ENCODE results near the gene ADAMTSL4. TPM values are rescaled to one million over a fixed set of nuclear protein-coding genes. Genes with fewer than 3 reads are reported as not detected.

The ADAMTSL4 gene
- total RNA-seq, 1 donor from 2014 or later = 1.3 TPM

DNA sequence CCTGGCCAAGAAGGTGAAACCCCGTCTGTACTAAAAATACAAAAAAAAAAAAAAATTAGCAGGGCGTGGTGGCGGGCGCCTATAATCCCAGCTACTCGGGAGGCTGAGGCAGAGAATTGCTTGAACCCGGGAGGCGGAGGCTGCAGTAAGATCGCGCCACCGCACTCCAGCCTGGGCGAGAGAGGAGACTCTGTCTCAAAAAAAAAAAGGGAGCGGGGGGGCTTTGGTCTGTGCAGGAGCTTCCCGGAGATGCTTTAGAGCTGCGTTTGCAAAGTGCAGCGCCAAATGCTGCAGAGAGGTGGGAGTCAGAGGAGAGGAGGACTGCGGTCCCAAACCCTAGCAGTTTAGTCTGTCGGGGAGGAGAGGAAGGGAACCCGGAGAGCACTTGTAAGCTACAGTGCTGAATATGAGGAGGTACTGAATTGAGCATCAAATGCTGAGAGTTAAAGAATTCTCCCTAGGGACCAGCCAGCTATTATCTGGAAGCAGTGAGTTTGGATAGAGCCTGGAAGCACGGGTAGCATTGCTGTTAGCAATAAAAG, 33.1 kb upstream of the ADAMTSL4 start:
- Mint-ChIP-seq H3K27me3 (ENCODE audit: insufficient read depth) (no peaks in the 10 kb centered on the region), H3K36me3 (ENCODE audit: low read depth) (peaks cover 6% of the 10 kb centered on the region), H3K4me3 (peak overlapping the region; percentile 79), H3K27ac (peak overlapping the region; percentile 1), H3K4me1 (ENCODE audit: low read depth) (peaks cover 18% of the 10 kb centered on the region), H3K9me3 (no peaks in the 10 kb centered on the region)
- no peak for DNase-seq (ENCODE audit: low spot score)
- intact Hi-C loops (cut with micrococcal nuclease) = no loop called here

GRCh38 chr1:150516616-150517015, 32.6 kb upstream of the ADAMTSL4 start:
- H3K27ac Mint-ChIP-seq = no peak overlapping the region
- no peaks in the 10 kb centered on the region for H3K9me3 Mint-ChIP-seq
- DNase-seq (ENCODE audit: low spot score) = no peak
- peaks cover 23% of the 10 kb centered on the region for H3K4me1 Mint-ChIP-seq (ENCODE audit: low read depth)
- peaks cover 6% of the 10 kb centered on the region for H3K36me3 Mint-ChIP-seq (ENCODE audit: low read depth)
- peak overlapping the region; percentile 79 for H3K4me3 Mint-ChIP-seq
- intact Hi-C loops (cut with micrococcal nuclease) = no loop called here
- peaks cover 2% of the 10 kb centered on the region for H3K27me3 Mint-ChIP-seq (ENCODE audit: insufficient read depth)

DNA sequence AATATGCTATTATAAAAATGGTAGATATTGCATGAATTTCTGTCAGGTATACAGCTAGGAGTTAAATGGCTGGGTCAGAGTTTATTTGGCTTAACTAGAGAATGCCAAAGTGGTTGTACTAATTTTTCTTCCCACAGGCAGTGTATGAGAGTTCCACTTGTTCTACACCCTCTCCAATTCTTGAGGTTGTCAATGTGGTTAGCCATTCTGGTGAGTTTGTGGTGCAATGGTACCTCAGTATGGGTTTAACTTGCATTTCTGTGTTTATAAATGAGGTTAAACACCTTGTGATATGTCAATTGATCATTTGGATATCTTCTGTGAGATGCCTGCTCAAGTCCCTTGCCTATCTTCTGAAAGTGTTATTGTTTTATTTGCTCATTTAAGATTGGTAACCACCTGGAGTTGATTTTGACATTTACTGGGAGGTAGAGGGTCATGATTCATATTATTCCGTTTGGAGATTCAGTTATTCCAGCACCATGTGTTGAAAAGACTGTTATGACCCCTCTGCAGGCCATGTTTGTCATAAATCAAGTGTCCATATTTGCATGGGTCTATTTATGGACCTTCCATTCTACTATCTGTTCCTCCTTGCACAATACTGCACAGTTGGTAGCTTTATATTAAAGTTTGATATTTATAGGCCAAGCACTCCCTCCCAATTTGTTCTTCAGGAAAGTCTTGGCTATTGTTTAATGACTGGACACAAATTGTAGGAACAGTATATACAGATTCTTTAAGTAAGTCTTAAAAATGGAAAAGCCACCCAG, 27.8 kb upstream of the ADAMTSL4 start:
- Mint-ChIP-seq H3K36me3 (ENCODE audit: low read depth) (no peaks in the 10 kb centered on the region), H3K27ac (no peak overlapping the region), H3K4me3 (no peak overlapping the region), H3K4me1 (ENCODE audit: low read depth) (peaks cover 13% of the 10 kb centered on the region), H3K27me3 (ENCODE audit: insufficient read depth) (peaks cover 8% of the 10 kb centered on the region), H3K9me3 (no peaks in the 10 kb centered on the region)
- DNase-seq (ENCODE audit: low spot score) = no peak
- intact Hi-C loops (cut with micrococcal nuclease) = no loop called here

DNA sequence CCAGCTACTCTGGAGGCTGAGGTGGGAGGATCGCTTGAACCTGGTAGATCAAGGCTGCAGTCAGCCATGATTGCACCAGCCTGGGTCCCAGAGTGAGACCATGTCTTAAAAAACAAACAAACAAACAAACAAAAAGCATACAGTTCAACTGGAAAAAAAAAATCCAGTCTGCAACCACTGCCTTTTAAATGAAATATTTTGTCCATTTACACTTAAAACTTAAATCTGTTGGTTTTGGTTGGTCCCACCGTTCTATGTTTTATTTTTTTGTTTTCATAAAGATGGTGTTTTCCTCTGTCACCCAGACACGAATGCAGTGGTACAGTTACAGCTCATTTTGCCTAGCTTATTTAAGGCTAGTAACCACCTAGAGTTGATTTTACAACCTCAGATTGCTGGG, 23.9 kb upstream of the ADAMTSL4 start:
- intact Hi-C loops (cut with micrococcal nuclease) = no loop called here
- H3K27me3 Mint-ChIP-seq (ENCODE audit: insufficient read depth) = peaks cover 8% of the 10 kb centered on the region
- peaks cover 7% of the 10 kb centered on the region for H3K4me1 Mint-ChIP-seq (ENCODE audit: low read depth)
- H3K36me3 Mint-ChIP-seq (ENCODE audit: low read depth) = no peaks in the 10 kb centered on the region
- H3K4me3 Mint-ChIP-seq = no peak overlapping the region
- no peak for DNase-seq (ENCODE audit: low spot score)
- H3K9me3 Mint-ChIP-seq = no peaks in the 10 kb centered on the region
- H3K27ac Mint-ChIP-seq = no peak overlapping the region

DNA sequence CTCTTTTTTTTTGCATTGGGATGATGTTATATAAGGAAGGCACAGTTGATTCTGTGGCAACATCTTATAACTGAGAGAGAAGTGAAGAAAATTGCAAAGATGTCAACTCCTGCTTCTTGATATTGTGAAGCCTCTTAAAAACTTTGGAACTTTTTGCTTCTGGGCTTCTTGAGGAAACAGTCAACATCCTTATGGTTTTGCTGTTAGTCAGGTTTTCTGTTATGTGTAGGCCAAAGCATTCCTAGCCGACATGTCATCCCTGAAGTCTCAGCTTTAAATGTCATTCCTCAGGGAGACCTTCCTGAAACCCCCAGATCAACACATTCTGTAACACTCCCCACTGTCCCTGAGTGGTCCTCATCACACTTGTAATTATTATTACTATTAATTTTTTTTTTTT, 21.0 kb upstream of the ADAMTSL4 start:
- no peak overlapping the region for H3K4me3 Mint-ChIP-seq

DNA sequence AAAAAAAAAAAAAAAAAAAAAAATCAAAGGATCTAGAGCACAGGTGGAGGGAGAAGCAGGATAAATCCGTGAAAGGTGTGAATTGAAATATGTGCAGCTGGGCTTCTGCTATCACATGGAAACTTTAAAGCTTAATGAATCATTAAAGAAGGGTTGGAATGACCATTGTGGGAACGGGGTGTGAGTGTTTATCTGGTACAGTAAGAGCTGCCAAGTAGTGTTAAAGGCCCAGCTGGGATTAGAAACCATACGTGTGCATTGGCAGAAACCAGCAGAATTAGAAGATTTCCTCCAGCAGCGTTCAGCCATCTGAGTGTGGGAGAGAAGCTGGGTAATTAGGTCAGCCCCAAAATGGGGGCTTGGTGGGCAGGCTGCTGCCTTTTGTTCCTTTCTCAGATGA, 20.2 kb upstream of the ADAMTSL4 start:
- peaks cover 6% of the 10 kb centered on the region for H3K27me3 Mint-ChIP-seq (ENCODE audit: insufficient read depth)

More for the DNA sequence above, 21.0 kb upstream of the ADAMTSL4 start:
- Mint-ChIP-seq H3K27me3 (ENCODE audit: insufficient read depth) (peaks cover 6% of the 10 kb centered on the region), H3K4me1 (ENCODE audit: low read depth) (peaks cover 4% of the 10 kb centered on the region), H3K27ac (no peak overlapping the region), H3K9me3 (no peaks in the 10 kb centered on the region), H3K36me3 (ENCODE audit: low read depth) (no peaks in the 10 kb centered on the region)
- no peak for DNase-seq (ENCODE audit: low spot score)
- intact Hi-C loops (cut with micrococcal nuclease) = no loop called here

DNA sequence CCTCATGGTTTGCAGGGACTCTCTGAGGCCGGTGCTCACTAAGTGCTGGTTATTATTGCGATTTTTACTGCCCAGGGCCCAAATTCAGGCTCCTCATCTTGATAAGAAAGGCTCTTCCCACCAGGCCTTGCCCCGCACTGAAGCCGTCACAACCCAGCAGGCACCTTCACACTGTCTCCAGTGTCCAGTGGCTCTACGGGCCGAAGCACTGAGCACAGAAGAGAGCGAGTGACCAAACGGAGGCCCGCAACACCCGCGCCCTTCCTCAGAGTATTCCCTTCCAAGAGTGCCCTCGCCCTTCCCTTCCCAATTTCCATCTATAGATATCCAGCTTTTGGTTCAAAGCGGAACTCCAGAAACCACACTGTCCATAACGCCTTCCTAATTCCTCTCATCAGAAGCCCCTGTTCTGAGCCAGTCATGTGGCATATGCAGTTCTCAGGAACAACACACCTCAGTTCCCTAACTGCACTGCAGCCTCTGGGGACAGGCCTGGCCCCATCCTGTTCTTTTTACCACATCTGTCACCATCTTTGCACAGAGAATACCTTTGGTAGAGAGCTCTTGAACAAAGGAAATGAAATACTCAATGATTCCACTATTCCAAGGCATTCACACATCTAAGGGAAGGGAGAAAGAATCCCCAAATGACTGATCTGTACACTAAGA, 18.6 kb upstream of the ADAMTSL4 start:
- no peaks in the 10 kb centered on the region for H3K36me3 Mint-ChIP-seq (ENCODE audit: low read depth)
- no peak overlapping the region for H3K4me3 Mint-ChIP-seq
- H3K4me1 Mint-ChIP-seq (ENCODE audit: low read depth) = peaks cover 4% of the 10 kb centered on the region
- DNase-seq (ENCODE audit: low spot score) = no peak
- intact Hi-C loops (cut with micrococcal nuclease) = no loop called here
- H3K9me3 Mint-ChIP-seq = no peaks in the 10 kb centered on the region
- no peaks in the 10 kb centered on the region for H3K27me3 Mint-ChIP-seq (ENCODE audit: insufficient read depth)
- H3K27ac Mint-ChIP-seq = no peak overlapping the region

More for the DNA sequence above, 20.2 kb upstream of the ADAMTSL4 start:
- no peak overlapping the region for H3K27ac Mint-ChIP-seq
- H3K36me3 Mint-ChIP-seq (ENCODE audit: low read depth) = no peaks in the 10 kb centered on the region
- H3K4me1 Mint-ChIP-seq (ENCODE audit: low read depth) = peaks cover 4% of the 10 kb centered on the region
- intact Hi-C loops (cut with micrococcal nuclease) = no loop called here
- H3K4me3 Mint-ChIP-seq = no peak overlapping the region
- no peaks in the 10 kb centered on the region for H3K9me3 Mint-ChIP-seq
- no peak for DNase-seq (ENCODE audit: low spot score)

DNA sequence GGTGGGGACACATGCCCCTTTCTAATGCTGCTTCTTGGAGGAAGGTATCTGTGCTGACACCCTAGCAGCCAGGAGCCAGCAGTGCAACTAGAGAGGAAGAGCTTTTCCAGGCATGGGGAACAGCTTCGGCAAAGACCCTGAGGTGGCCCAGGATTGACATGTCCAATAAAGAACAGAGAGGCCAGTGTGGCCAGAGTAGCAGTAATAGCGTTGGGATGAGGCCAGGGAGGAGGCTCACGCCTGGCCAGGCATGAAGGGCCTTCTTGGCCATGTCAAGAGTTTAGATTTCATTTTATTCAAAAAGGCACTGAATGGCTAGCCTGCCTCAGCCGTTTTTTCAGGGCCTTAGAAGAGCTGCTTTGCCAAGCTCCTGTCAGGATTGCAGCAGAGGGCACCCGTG, 16.3 kb upstream of the ADAMTSL4 start:
- peaks cover 4% of the 10 kb centered on the region for H3K4me1 Mint-ChIP-seq (ENCODE audit: low read depth)
- H3K36me3 Mint-ChIP-seq (ENCODE audit: low read depth) = no peaks in the 10 kb centered on the region
- no peaks in the 10 kb centered on the region for H3K9me3 Mint-ChIP-seq
- no peak overlapping the region for H3K4me3 Mint-ChIP-seq
- DNase-seq (ENCODE audit: low spot score) = no peak
- no peak overlapping the region for H3K27ac Mint-ChIP-seq
- H3K27me3 Mint-ChIP-seq (ENCODE audit: insufficient read depth) = no peaks in the 10 kb centered on the region
- intact Hi-C loops (cut with micrococcal nuclease) = loop anchor here (1.0 kb wide), 1 partner anchor 69 kb away; no protein-coding TSS in a partner anchor

DNA sequence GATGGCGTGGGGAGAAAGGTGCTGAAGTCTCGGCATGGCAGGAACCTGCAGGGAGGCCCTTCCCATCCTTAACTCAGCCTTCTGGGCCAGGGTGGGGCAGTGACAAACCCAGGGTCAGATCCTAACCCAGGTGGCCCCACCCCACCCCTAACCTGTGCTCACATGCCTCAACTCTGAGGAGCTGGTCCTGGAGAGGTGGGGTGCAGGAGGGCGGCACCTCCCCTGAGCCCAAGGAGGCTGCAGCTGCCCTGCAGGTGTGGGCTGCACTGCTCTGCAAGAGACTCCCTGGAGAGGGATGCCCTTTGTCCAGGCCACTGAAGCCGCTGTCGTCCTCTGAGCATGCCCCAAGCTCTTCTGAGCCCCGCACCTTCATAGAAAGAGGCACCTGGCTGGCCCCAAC, 15.2 kb upstream of the ADAMTSL4 start:
- Mint-ChIP-seq H3K4me3 (no peak overlapping the region), H3K27ac (no peak overlapping the region), H3K9me3 (no peaks in the 10 kb centered on the region), H3K27me3 (ENCODE audit: insufficient read depth) (no peaks in the 10 kb centered on the region), H3K4me1 (ENCODE audit: low read depth) (peaks cover 4% of the 10 kb centered on the region), H3K36me3 (ENCODE audit: low read depth) (no peaks in the 10 kb centered on the region)
- DNase-seq (ENCODE audit: low spot score) = no peak
- intact Hi-C loops (cut with micrococcal nuclease) = no loop called here

DNA sequence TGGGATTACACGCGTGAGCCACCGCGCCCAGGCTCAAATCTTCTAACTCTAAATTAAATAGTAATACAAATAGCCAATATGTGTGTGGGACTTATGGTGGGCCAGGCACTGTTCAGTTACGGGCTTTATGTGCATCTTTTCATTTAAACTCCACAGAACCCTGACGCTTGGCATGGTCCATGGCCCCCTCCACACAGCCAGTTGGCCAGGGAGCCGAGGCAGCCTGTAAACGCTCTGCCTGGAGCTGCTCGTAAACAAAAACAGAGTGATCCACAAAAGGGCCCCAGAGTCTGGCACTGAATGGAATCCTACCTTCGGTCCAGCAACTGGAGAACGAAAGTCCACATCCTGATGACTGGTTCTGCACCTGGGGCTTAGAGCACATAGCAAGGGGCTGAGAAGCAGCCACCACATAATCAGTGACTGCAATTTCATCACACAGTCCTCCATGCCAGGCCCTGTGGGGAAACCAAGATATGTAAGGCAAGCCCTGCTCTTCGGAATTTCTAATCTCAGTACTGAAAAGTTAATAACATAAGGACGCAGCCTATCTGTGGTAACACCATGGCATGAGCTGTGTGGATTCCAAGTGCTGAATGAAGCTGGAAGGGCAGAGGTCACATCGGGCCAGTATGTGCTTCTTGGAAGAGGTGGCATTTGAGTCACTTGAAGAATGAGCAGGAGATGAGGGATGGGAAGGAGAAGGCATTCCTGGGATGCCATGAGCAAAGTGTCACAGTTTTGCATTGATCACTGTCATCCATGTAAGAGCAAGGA, 13.5 kb upstream of the ADAMTSL4 start:
- intact Hi-C loops (cut with micrococcal nuclease) = no loop called here
- Mint-ChIP-seq H3K4me1 (ENCODE audit: low read depth) (peaks cover 3% of the 10 kb centered on the region), H3K27ac (no peak overlapping the region)

GRCh38 chr1:150536836-150537731, 12.1 kb upstream of the ADAMTSL4 start:
- Mint-ChIP-seq H3K4me3 (no peak overlapping the region), H3K4me1 (ENCODE audit: low read depth) (no peaks in the 10 kb centered on the region), H3K36me3 (ENCODE audit: low read depth) (no peaks in the 10 kb centered on the region), H3K9me3 (no peaks in the 10 kb centered on the region), H3K27me3 (ENCODE audit: insufficient read depth) (no peaks in the 10 kb centered on the region), H3K27ac (no peak overlapping the region)
- DNase-seq (ENCODE audit: low spot score) = no peak
- intact Hi-C loops (cut with micrococcal nuclease) = no loop called here

More for the DNA sequence above, 13.5 kb upstream of the ADAMTSL4 start:
- no peaks in the 10 kb centered on the region for H3K9me3 Mint-ChIP-seq
- no peaks in the 10 kb centered on the region for H3K36me3 Mint-ChIP-seq (ENCODE audit: low read depth)
- H3K27me3 Mint-ChIP-seq (ENCODE audit: insufficient read depth) = no peaks in the 10 kb centered on the region
- no peak overlapping the region for H3K4me3 Mint-ChIP-seq
- no peak for DNase-seq (ENCODE audit: low spot score)

Data from activated T-helper 1 cell treated with anti-CD3 and anti-CD28 coated beads, Interleukin-12 subunit alpha, Interleukin-12 subunit beta, Interleukin-2, Interleukin-4 antibody, amounts not matched to agents 30 ng/mL and 10 ng/mL and 1 ng/mL, durations not matched to agents 14 hours and 24 hours and 36 hours (primary cell).